HepG2 (cell line): ENCODE measurements around the gene ZNF587B. TPM values are rescaled to one million over a fixed set of nuclear protein-coding genes. Genes with fewer than 3 reads are reported as not detected.

Experiments used
- CBX2 ChIP-seq, 2 experiments: fragments of 200-600 bp in 1 of 2; sonication (generic); formaldehyde crosslinking in 1 of 2; IDR thresholded peaks; 2 replicates each; pipeline versions ENCODE4 v1.7.0 to v1.8.1; 2018 to 2022; ENCODE audit warnings: low read depth in 2 of 2, low read length in 1 of 2, mild to moderate bottlenecking in 1 of 2, missing genetic modification reagents in 1 of 2
- CERS6 ChIP-seq: sonication (generic); formaldehyde crosslinking; IDR thresholded peaks from 2 replicates; pipeline ENCODE4 v1.5.0; 2020; ENCODE audit warnings: missing genetic modification reagents
- CREM ChIP-seq, 2 experiments: sonication (generic) in 1 of 2; formaldehyde crosslinking in 1 of 2; IDR thresholded peaks; 2 replicates each; pipeline versions ENCODE4 v1.4.0 to v1.6.1; 2016 to 2020; ENCODE audit warnings: antibody characterized with exemption in 1 of 2, mild to moderate bottlenecking in 1 of 2, missing genetic modification reagents in 1 of 2
- ETS1 ChIP-seq: sonication (generic); formaldehyde crosslinking; IDR thresholded peaks from 2 replicates; pipeline ENCODE4 v1.4.0; 2020; ENCODE audit warnings: missing genetic modification reagents
- HMGXB4 ChIP-seq, 2 experiments: sonication (generic) in 1 of 2; formaldehyde crosslinking in 1 of 2; IDR thresholded peaks; 2 replicates each; pipeline versions ENCODE4 v1.4.0 to v1.6.1; 2018 to 2020; ENCODE audit warnings: missing genetic modification reagents in 2 of 2, borderline replicate concordance in 1 of 2, low read depth in 1 of 2, mild to moderate bottlenecking in 1 of 2, missing biosample characterization in 1 of 2
- MEIS1 ChIP-seq: sonication (generic); formaldehyde crosslinking; IDR thresholded peaks from 2 replicates; pipeline ENCODE4 v1.9.0; 2021; ENCODE audit warnings: mild to moderate bottlenecking, missing genetic modification reagents, moderate library complexity, borderline replicate concordance
- NFKBIZ ChIP-seq: IDR thresholded peaks from 2 replicates; pipeline ENCODE4 v1.6.1; 2018; ENCODE audit warnings: missing genetic modification reagents, missing compliant biosample characterization
- SALL2 ChIP-seq: sonication (generic); formaldehyde crosslinking; IDR thresholded peaks from 2 replicates; pipeline ENCODE4 v1.8.1; 2023; ENCODE audit warnings: mild to moderate bottlenecking, missing genetic modification reagents, inconsistent platforms
- SOX5 ChIP-seq: IDR thresholded peaks from 2 replicates; pipeline ENCODE4 v1.6.1; 2016; ENCODE audit warnings: borderline replicate concordance
- SP5 ChIP-seq: IDR thresholded peaks from 2 replicates; pipeline ENCODE4 v1.6.1; 2016; ENCODE audit warnings: low read depth, borderline replicate concordance
- THAP9 ChIP-seq: sonication (generic); formaldehyde crosslinking; IDR thresholded peaks from 2 replicates; pipeline ENCODE4; 2020; ENCODE audit warnings: missing genetic modification reagents, mild to moderate bottlenecking, borderline replicate concordance
- ZBTB7A ChIP-seq: sonication (generic); formaldehyde crosslinking; IDR thresholded peaks from 2 replicates; pipeline ENCODE4 v1.8.0; 2022; ENCODE audit warnings: mild to moderate bottlenecking, missing genetic modification reagents
- ZFP91 ChIP-seq: sonication (generic); formaldehyde crosslinking; IDR thresholded peaks from 2 replicates; pipeline ENCODE4 v1.9.0; 2022; ENCODE audit warnings: missing genetic modification reagents, mild to moderate bottlenecking, borderline replicate concordance
- ZMYM4 ChIP-seq: sonication (generic); formaldehyde crosslinking; IDR thresholded peaks from 2 replicates; pipeline ENCODE4 v1.8.1; 2023; ENCODE audit warnings: mild to moderate bottlenecking, missing genetic modification reagents
- ZNF24 ChIP-seq: fragments of 450-650 bp; IDR thresholded peaks from 2 replicates; pipeline ENCODE4 v1.6.1; 2017; ENCODE audit warnings: antibody characterized with exemption, mild to moderate bottlenecking
- ZNF563 ChIP-seq: sonication (generic); formaldehyde crosslinking; IDR thresholded peaks from 2 replicates; pipeline ENCODE4 v1.8.0; 2022; ENCODE audit warnings: mild to moderate bottlenecking, moderate library complexity, missing genetic modification reagents
- ZNF761 ChIP-seq: sonication (generic); formaldehyde crosslinking; conservative IDR thresholded peaks from 2 replicates; pipeline ENCODE4 v1.4.0; 2020; ENCODE audit warnings: mild to moderate bottlenecking, missing genetic modification reagents
- ZNF768 ChIP-seq: sonication (generic); formaldehyde crosslinking; IDR thresholded peaks from 2 replicates; pipeline ENCODE4 v1.4.0; 2020; ENCODE audit warnings: missing genetic modification reagents
- ZNF777 ChIP-seq: sonication (generic); formaldehyde crosslinking; IDR thresholded peaks from 2 replicates; pipeline ENCODE4 v1.4.0; 2020; ENCODE audit warnings: missing genetic modification reagents
- polyA plus RNA-seq, 8 experiments: library from polyadenylated mRNA; depleted of rRNA in 3 of 8; stranded (reverse) in 7 of 8; unstranded in 1 of 8; fragments of >200 nt; fragmentation: Illumina TruSeq in 4 of 8; extraction: Trizol in 4 of 8; gene quantifications; 2 replicates each; pipeline versions ENCODE4 v1.2.1 to v1.2.3, GENCODE V29; 2011 to 2016; ENCODE audit warnings: low read depth in 4 of 8, missing spikeins in 1 of 8, mixed read lengths in 1 of 8; ENCODE audit not compliant: insufficient read depth in 1 of 8
- total RNA-seq, 5 experiments: library from RNA; depleted of rRNA; stranded (reverse); fragments of >200 nt; fragmentation: Illumina TruSeq; extraction: Trizol; gene quantifications; 2 replicates each; pipeline ENCODE4 v1.2.3, GENCODE V29; 2016; ENCODE audit warnings: low read depth in 1 of 5

Gene ZNF587B
- total and polyA plus RNA-seq, 2 of the 13 experiments (the other 11 are each of a cell fraction or from before 2014, with no cell fraction given), result 5.2 to 29.9 TPM

GRCh38 chr19:57819475-57820148, 10.5 kb upstream of the ZNF587B start (continued):
- TF ChIP-seq ETS1 (CRISPR knock-in tag), result no peak
- no peak for TF ChIP-seq ZNF24
- peak; percentile 37; the same call in 1 of the 2 replicates for TF ChIP-seq SOX5 (CRISPR knock-in tag)
- 0 out of 2 replicates have a peak, but pooled peaks have one; percentile 22 for TF ChIP-seq ZBTB7A (CRISPR knock-in tag)
- peak; percentile 79 for TF ChIP-seq CREM (IDR thresholded peaks at IDR 0.05)
- TF ChIP-seq CREM (CRISPR knock-in tag; IDR thresholded peaks at IDR 0.05), result no peak
- 0 out of 2 replicates have a peak, but pooled peaks have one; percentile 47 for TF ChIP-seq ZNF761 (CRISPR knock-in tag)
- peak in 1 of 2 experiments; percentile 86; a peak in 3 of 4 replicates for TF ChIP-seq HMGXB4 (CRISPR knock-in tag; IDR thresholded peaks at IDR 0.05; ENCODE audit: borderline replicate concordance in 1 of 2, low read depth in 1 of 2)
- TF ChIP-seq NFKBIZ (CRISPR knock-in tag), result 0 out of 2 replicates have a peak, but pooled peaks have one; percentile 31
- TF ChIP-seq ZNF768 (CRISPR knock-in tag), result no peak; the same call in 1 of the 2 replicates
- no peak for TF ChIP-seq CBX2 (IDR thresholded peaks at IDR 0.05; ENCODE audit: low read depth, low read length)
- no peak for TF ChIP-seq CBX2 (CRISPR knock-in tag; IDR thresholded peaks at IDR 0.05; ENCODE audit: low read depth)
- TF ChIP-seq ZNF563 (CRISPR knock-in tag), result peak; percentile 38; the same call in 1 of the 2 replicates
- TF ChIP-seq ZFP91 (CRISPR knock-in tag), result peak; percentile 54; the same call in 1 of the 2 replicates
- peak; percentile 77 for TF ChIP-seq ZMYM4
- 0 out of 2 replicates have a peak, but pooled peaks have one; percentile 22 for TF ChIP-seq CERS6 (CRISPR knock-in tag)
- 0 out of 2 replicates have a peak, but pooled peaks have one; percentile 64 for TF ChIP-seq SALL2 (CRISPR knock-in tag)
- peak; percentile 68; the same call in 1 of the 2 replicates for TF ChIP-seq THAP9 (CRISPR knock-in tag)
- TF ChIP-seq MEIS1 (CRISPR knock-in tag), result no peak; the same call in 1 of the 2 replicates
- 0 out of 2 replicates have a peak, but pooled peaks have one; percentile 37 for TF ChIP-seq ZNF777 (CRISPR knock-in tag)
- peak; percentile 32; the same call in 1 of the 2 replicates for TF ChIP-seq SP5 (CRISPR knock-in tag)
